Esophagus muscularis mucosa (tissue), 4 donors: ENCODE results near the gene ZNF57. TPM values are rescaled to one million over a fixed set of nuclear protein-coding genes. Genes with fewer than 3 reads are reported as not detected.

Source experiments
- DNase-seq: peaks from one replicate; pipeline ENCODE4 v3.0.0-alpha.2; 2017; ENCODE audit errors: extremely low spot score
- H3K27ac ChIP-seq, 4 donors: fragments of 200-600 bp; sonication (generic); replicated peaks in 1 of 4; 1 replicate in 3 of 4; 2 replicates in 1 of 4; pipeline ENCODE4 v1.5.1; 2016 to 2019; ENCODE audit warnings: mild to moderate bottlenecking in 1 of 4
- H3K27me3 ChIP-seq, 4 donors: fragments of 200-600 bp; sonication (generic); one replicate each; pipeline versions ENCODE4 v1.5.1 to v1.6.0; 2016 to 2019
- H3K36me3 ChIP-seq, 4 donors: fragments of 200-600 bp; sonication (generic); one replicate each; pipeline ENCODE4 v1.5.1; 2016 to 2019
- H3K4me1 ChIP-seq, 4 donors: fragments of 200-600 bp; sonication (generic); one replicate each; pipeline ENCODE4 v1.5.1; 2016 to 2019
- H3K4me3 ChIP-seq, 4 donors: fragments of 200-600 bp; sonication (generic); 1 replicate in 2 of 4; 2 replicates in 2 of 4; pipeline ENCODE4 v1.5.1; 2016 to 2019; ENCODE audit warnings: mild to moderate bottlenecking in 4 of 4, moderate library complexity in 1 of 4
- H3K9me3 ChIP-seq, 4 donors: fragments of 200-600 bp; sonication (generic); 1 replicate in 3 of 4; 2 replicates in 1 of 4; pipeline ENCODE4 v1.5.1; 2016 to 2019
- CTCF ChIP-seq, 3 experiments: fragments of 200-600 bp in 2 of 3; fragments of 450-650 bp in 1 of 3; sonication (generic) in 2 of 3; IDR thresholded peaks; one replicate each; pipeline ENCODE4 v1.5.1; 2017 to 2019; ENCODE audit warnings: antibody characterized with exemption in 3 of 3, mild to moderate bottlenecking in 2 of 3, moderate library complexity in 1 of 3
- EP300 ChIP-seq: sonication (generic); formaldehyde crosslinking; IDR thresholded peaks from one replicate; pipeline ENCODE4 v1.6.1; 2017; ENCODE audit warnings: antibody characterized with exemption
- POLR2A ChIP-seq: fragments of 450-650 bp; IDR thresholded peaks from one replicate; pipeline ENCODE4 v1.6.1; 2017; ENCODE audit warnings: antibody characterized with exemption, moderate library complexity, mild to moderate bottlenecking, low read depth
- POLR2AphosphoS5 ChIP-seq, 2 donors: sonication (generic); formaldehyde crosslinking; IDR thresholded peaks; one replicate each; pipeline ENCODE4 v1.6.1; 2017; ENCODE audit warnings: antibody characterized with exemption in 2 of 2
- WGBS: methylation state at CpG from one replicate; pipeline ENCODE4 v1.1.5; 2018; 5-methylcytosine and 5-hydroxymethylcytosine counted together
- intact Hi-C: fragments of 100-400 bp; cut with DNase I; formaldehyde crosslinking; loops from one replicate; pipeline ENCODE4 v1.15.1; 2023
- total RNA-seq, 4 donors: library from RNA; depleted of rRNA; stranded (reverse); fragments of >200 nt; gene quantifications; one replicate each; pipeline versions ENCODE4 v1.1.0 to v1.2.1, GENCODE V29; 2016

ZNF57 gene
- total RNA-seq, 4 donors from 2014 or later = 2.2 to 3.6 (median 2.3) TPM

- H3K4me1 ChIP-seq = no peaks in the 10 kb centered on the region
- 88% methylated on average over 32 of the region's 32 CpGs for WGBS
- no peaks in the 10 kb centered on the region for H3K36me3 ChIP-seq
- peaks cover 10 to 35% (median 25%) of the 10 kb centered on the region in 4 donors for H3K9me3 ChIP-seq
- H3K27me3 ChIP-seq = no peaks in the 10 kb centered on the region
- no peak overlapping the region for H3K27ac ChIP-seq
- DNase-seq = no peak
- TF ChIP-seq EP300 (no peak), CTCF (IDR thresholded peaks at IDR 0.05) (no peak), POLR2A (no peak), POLR2AphosphoS5 (IDR thresholded peaks at IDR 0.05) (no peak)
- no peak overlapping the region for H3K4me3 ChIP-seq
- intact Hi-C loops = no loop called here
Measured at GRCh38 chr19:2877398-2878331, 23.1 kb upstream of the ZNF57 start.

GRCh38 chr19:2883686-2884439 is 16.9 kb upstream of the ZNF57 start:
- no peak overlapping the region for H3K4me3 ChIP-seq
- H3K27ac ChIP-seq = no peak overlapping the region
- no peak for DNase-seq
- WGBS = 84% methylated on average over 13 of the region's 14 CpGs
- TF ChIP-seq POLR2AphosphoS5 (IDR thresholded peaks at IDR 0.05) = no peak
- peaks cover 0 to 6% (median 2%) of the 10 kb centered on the region in 4 donors for H3K4me1 ChIP-seq
- intact Hi-C loops = no loop called here
- peaks cover 0 to 6% (median 0%) of the 10 kb centered on the region in 4 donors for H3K9me3 ChIP-seq
- no peaks in the 10 kb centered on the region for H3K27me3 ChIP-seq
- no peaks in the 10 kb centered on the region for H3K36me3 ChIP-seq

GRCh38 chr19:2885736-2886135 is 15.0 kb upstream of the ZNF57 start:
- intact Hi-C loops = no loop called here
- Histone ChIP-seq H3K9me3 (no peaks in the 10 kb centered on the region), H3K4me3 (no peak overlapping the region), H3K36me3 (no peaks in the 10 kb centered on the region), H3K4me1 (peaks cover 0 to 6% (median 2%) of the 10 kb centered on the region in 4 donors), H3K27me3 (no peaks in the 10 kb centered on the region), H3K27ac (no peak overlapping the region)
- WGBS = 90% methylated on average over 17 of the region's 17 CpGs
- TF ChIP-seq POLR2A (no peak), EP300 (no peak), CTCF (IDR thresholded peaks at IDR 0.05) (no peak), POLR2AphosphoS5 (IDR thresholded peaks at IDR 0.05) (no peak)
- DNase-seq = no peak

- Histone ChIP-seq H3K9me3 (no peaks in the 10 kb centered on the region), H3K36me3 (no peaks in the 10 kb centered on the region), H3K4me3 (peak overlapping the region in 1 of 4 donors; percentile 13), H3K4me1 (peaks cover 0 to 6% (median 2%) of the 10 kb centered on the region in 4 donors), H3K27ac (no peak overlapping the region), H3K27me3 (peaks cover 0 to 6% (median 0%) of the 10 kb centered on the region in 4 donors)
- peak; percentile 66 to 74 (median 72) for TF ChIP-seq CTCF (IDR thresholded peaks at IDR 0.05)
- TF ChIP-seq POLR2A = no peak
- peak in 1 of 2 donors; percentile 29 for TF ChIP-seq POLR2AphosphoS5 (IDR thresholded peaks at IDR 0.05)
- no peak for TF ChIP-seq EP300
- no peak for DNase-seq
- 25% methylated on average over 9 of the region's 9 CpGs for WGBS
- intact Hi-C loops = loop anchor here (1.0 kb wide), 1 partner anchor 276 kb away; no protein-coding TSS in a partner anchor
Measured at GRCh38 chr19:2887391-2887914, 13.3 kb upstream of the ZNF57 start.
